Natural killer cell (primary cell): Measurements from ENCODE around the gene ZNF385C. TPM values are rescaled to one million over a fixed set of nuclear protein-coding genes. Genes with fewer than 3 reads are reported as not detected.

ENCODE experiments used
- ATAC-seq, 3 donors: fragments of 150-1000 bp in 2 of 3; fragments of 200-7000 bp in 1 of 3; cut with Tn5 transposase; 1 replicate in 1 of 3; 2 replicates in 2 of 3; pipeline ENCODE4 v1.10.0; 2021; ENCODE audit warnings: mild to moderate bottlenecking in 2 of 3, moderate library complexity in 2 of 3
- DNase-seq, 2 donors: peaks; one replicate each; pipeline versions ENCODE4 v3.0.0 to v3.0.0-alpha.2; 2013 to 2021; ENCODE audit warnings: mixed read lengths in 1 of 2
- H3K27ac ChIP-seq: one replicate; pipeline ENCODE4 v1.5.1; 2013; ENCODE audit warnings: mild to moderate bottlenecking, low read length
- H3K27me3 ChIP-seq: one replicate; pipeline ENCODE4 v1.6.1; 2013; ENCODE audit warnings: low read length; ENCODE audit not compliant: control insufficient read depth, insufficient read depth
- H3K36me3 ChIP-seq: one replicate; pipeline ENCODE4 v1.6.1; 2013; ENCODE audit warnings: low read length; ENCODE audit not compliant: control insufficient read depth, insufficient read depth
- H3K4me1 ChIP-seq: one replicate; pipeline ENCODE4 v1.6.1; 2013; ENCODE audit warnings: low read length; ENCODE audit not compliant: control insufficient read depth, insufficient read depth
- H3K4me3 ChIP-seq: one replicate; pipeline ENCODE4 v1.5.1; 2013; ENCODE audit warnings: low read length
- H3K9me3 ChIP-seq: one replicate; pipeline ENCODE4 v1.6.1; 2013; ENCODE audit warnings: low read length; ENCODE audit not compliant: control insufficient read depth, insufficient read depth
- H3K27ac Mint-ChIP-seq, 2 donors: one replicate each; pipeline ENCODE4 v1.8.0; 2022; ENCODE audit warnings: mild to moderate bottlenecking in 2 of 2, mixed read lengths in 2 of 2, moderate library complexity in 1 of 2
- H3K27me3 Mint-ChIP-seq, 2 donors: one replicate each; pipeline ENCODE4 v1.8.0; 2022; ENCODE audit warnings: low read depth in 2 of 2, mixed read lengths in 2 of 2
- H3K36me3 Mint-ChIP-seq: one replicate; pipeline ENCODE4 v1.8.0; 2022; ENCODE audit warnings: mixed read lengths
- H3K4me1 Mint-ChIP-seq, 2 donors: one replicate each; pipeline ENCODE4 v1.8.0; 2022; ENCODE audit warnings: mixed read lengths in 2 of 2
- H3K4me3 Mint-ChIP-seq: one replicate; pipeline ENCODE4 v1.8.0; 2022; ENCODE audit warnings: mild to moderate bottlenecking, moderate library complexity, mixed read lengths
- H3K9me3 Mint-ChIP-seq, 2 donors: one replicate each; pipeline ENCODE4 v1.8.0; 2022; ENCODE audit warnings: mixed read lengths in 2 of 2
- WGBS: methylation state at CpG from one replicate; pipeline ENCODE4 v1.1.7; 2013; ENCODE audit warnings: missing lambda C conversion rate; ENCODE audit not compliant: insufficient coverage; 5-methylcytosine and 5-hydroxymethylcytosine counted together
- intact Hi-C: fragments of 100-400 bp; cut with micrococcal nuclease; formaldehyde crosslinking; loops from one replicate; pipeline ENCODE4 v1.14.2; 2022
- total RNA-seq, 4 donors: library from RNA; stranded (reverse); fragments of 120-200 nt in 1 of 4; gene quantifications; one replicate each; pipeline versions ENCODE4 v1.2.3 to v1.2.4, GENCODE V29; 2013 to 2022
- TF ChIP-seq, protein P1 (sequence below): fragments of 200-600 bp; IDR thresholded peaks from one replicate; pipeline ENCODE4 v1.8.0; 2022; ENCODE audit warnings: antibody characterized with exemption

The ZNF385C gene
- total RNA-seq, 3 donors from 2014 or later (not counting 1 experiment from before 2014, with no cell fraction given): 0.28 TPM; not detected in 2

DNA sequence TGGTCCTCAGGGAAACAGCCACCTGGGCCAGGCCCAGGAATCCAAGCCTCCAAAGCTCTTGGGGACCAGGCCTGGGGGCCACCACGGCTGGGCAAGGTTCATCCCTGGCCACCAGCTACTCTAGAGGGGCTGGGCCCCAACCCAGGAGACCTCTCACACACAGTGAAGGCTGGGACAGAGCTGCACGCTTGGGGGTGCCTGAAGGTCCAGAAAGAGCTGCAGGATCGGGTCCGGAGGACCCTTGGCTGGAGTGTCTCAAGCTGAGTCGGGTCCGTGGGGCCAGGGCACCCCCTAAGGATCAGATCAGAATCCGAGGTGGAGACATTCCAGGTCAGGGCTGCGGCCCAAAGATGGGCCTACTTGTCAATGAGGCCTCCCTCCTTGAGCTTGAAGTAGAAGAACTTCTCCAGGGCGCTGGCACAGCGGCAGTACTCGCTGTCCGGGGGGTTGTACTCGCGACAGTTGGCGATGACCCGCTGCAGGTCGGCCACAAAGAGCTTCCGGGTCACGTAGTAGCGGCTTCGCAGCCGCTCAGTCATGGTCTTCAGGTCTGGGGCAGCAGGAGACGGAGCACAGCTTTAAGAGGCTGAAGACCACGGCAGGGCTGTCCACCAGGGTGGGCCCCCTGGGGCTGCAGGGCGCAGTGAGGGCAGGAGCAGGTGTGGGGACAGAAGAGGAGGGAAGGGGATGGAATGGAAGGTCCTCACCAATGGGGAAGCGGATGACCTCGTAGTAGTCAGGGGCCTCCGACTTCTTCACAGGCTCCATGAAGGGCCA is 15.2 kb upstream of the ZNF385C start:
- TF ChIP-seq, protein P1, sequence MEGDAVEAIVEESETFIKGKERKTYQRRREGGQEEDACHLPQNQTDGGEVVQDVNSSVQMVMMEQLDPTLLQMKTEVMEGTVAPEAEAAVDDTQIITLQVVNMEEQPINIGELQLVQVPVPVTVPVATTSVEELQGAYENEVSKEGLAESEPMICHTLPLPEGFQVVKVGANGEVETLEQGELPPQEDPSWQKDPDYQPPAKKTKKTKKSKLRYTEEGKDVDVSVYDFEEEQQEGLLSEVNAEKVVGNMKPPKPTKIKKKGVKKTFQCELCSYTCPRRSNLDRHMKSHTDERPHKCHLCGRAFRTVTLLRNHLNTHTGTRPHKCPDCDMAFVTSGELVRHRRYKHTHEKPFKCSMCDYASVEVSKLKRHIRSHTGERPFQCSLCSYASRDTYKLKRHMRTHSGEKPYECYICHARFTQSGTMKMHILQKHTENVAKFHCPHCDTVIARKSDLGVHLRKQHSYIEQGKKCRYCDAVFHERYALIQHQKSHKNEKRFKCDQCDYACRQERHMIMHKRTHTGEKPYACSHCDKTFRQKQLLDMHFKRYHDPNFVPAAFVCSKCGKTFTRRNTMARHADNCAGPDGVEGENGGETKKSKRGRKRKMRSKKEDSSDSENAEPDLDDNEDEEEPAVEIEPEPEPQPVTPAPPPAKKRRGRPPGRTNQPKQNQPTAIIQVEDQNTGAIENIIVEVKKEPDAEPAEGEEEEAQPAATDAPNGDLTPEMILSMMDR: no peak
- H3K36me3 ChIP-seq: peaks cover 14% of the 10 kb centered on the region
- intact Hi-C loops: no loop called here
- no peaks in the 10 kb centered on the region for H3K9me3 Mint-ChIP-seq
- H3K27me3 Mint-ChIP-seq: no peaks in the 10 kb centered on the region
- ATAC-seq (no peak), DNase-seq (no peak)
- peak overlapping the region; percentile 78 for H3K27ac ChIP-seq
- H3K4me1 ChIP-seq: peaks cover 40% of the 10 kb centered on the region
- no peaks in the 10 kb centered on the region for H3K36me3 Mint-ChIP-seq
- no peaks in the 10 kb centered on the region for H3K27me3 ChIP-seq
- H3K4me3 ChIP-seq: no peak overlapping the region
- no peaks in the 10 kb centered on the region for H3K9me3 ChIP-seq
- H3K4me1 Mint-ChIP-seq: peaks cover 5 to 25% of the 10 kb centered on the region in 2 donors
- no peak overlapping the region for H3K4me3 Mint-ChIP-seq
- peak overlapping the region; percentile 89 to 95 for H3K27ac Mint-ChIP-seq
- WGBS: 96% methylated on average over 28 of the region's 28 CpGs

DNA sequence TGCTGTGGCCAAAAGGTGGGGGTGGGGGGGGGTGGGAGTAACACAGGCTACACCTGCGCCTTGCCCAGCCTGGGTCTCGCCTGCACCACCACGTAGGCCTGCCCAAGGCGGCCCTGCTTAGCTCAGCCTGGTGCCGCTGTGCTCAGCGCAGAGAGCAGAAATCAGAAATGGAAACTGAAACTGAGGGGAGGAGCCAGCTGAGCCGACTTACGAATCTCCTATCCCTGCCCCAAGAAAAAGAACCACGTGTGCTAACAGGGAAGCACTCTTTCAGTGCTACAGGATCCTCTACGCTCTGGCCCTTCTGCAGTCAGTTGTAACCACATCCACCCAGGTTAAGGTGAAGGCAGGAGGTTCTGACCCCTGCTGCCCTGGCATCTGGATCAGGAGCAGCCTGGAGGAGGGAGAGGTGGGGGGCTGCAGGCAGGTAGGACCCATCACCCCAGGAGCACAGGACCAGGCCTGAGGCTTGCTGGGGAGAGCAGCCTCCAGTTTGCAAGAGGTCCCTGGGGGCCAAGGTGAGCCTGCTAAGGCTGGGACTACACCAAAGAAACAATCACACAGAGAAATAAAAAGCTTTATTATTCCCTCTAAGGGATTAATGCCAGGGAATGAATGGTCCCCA is 14.4 kb upstream of the ZNF385C start, which contains the start of gene DHX58:
TSS of gene DHX58 (minus strand) at position 163 of the 625 bp plus-strand sequence. CDS start 822 bp downstream, outside the sequence.
- Histone ChIP-seq H3K36me3 (peaks cover 17% of the 10 kb centered on the region), H3K27ac (peak within 1 kb of the TSS; percentile 78), H3K4me3 (peak within 1 kb of the TSS; percentile 45), H3K9me3 (no peaks in the 10 kb centered on the region), H3K27me3 (no peaks in the 10 kb centered on the region), H3K4me1 (peaks cover 45% of the 10 kb centered on the region)
- Mint-ChIP-seq H3K4me1 (peaks cover 9 to 31% of the 10 kb centered on the region in 2 donors), H3K4me3 (peak within 1 kb of the TSS; percentile 86), H3K9me3 (no peaks in the 10 kb centered on the region), H3K27me3 (no peaks in the 10 kb centered on the region), H3K27ac (peak within 1 kb of the TSS; percentile 89 to 95), H3K36me3 (no peaks in the 10 kb centered on the region)
- DNase-seq (peak; percentile 68 to 94), ATAC-seq (peak; percentile 84 to 89 (median 86))
- 0% methylated on average over 10 of the region's 10 CpGs for WGBS
- TF ChIP-seq, protein P1: no peak
- intact Hi-C loops: loop anchor here (1.0 kb wide), 1 partner anchor 43 kb away; no protein-coding TSS in a partner anchor

DNA sequence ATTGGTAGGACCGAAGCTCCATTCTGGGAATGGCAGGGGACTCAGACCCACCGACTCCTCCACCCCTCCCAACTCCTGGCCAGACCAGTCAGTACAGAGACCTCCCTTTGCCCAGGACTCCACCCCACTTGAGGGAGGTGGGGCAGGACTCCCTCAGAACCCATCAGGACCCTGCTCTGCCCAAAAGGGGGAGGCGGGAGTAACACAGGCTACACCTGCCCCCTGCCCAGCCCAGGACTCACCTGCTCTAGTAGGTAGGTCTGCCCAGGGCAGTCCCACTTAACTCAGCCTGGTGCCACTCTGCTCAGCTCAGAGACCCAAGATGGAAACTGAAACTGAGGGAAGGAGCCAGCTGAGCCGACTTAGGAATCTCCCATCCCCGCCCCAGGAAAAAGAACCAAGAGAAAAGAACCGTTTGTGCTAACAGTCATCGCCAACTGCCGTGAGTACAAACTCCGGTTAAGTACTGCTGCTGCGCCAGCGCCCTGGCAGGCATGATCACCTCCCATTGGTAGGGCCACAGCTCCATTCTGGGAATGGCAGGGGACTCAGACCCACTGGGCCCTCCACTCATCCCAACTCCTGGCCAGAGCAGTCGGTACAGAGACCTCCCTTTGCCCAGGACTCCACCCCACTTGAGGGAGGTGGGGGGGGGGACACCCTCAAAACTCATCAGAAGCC is 13.7 kb upstream of the ZNF385C start:
- TF ChIP-seq, protein P1: no peak
- Histone ChIP-seq H3K4me1 (peaks cover 50% of the 10 kb centered on the region), H3K4me3 (peak overlapping the region; percentile 45), H3K27me3 (no peaks in the 10 kb centered on the region), H3K9me3 (no peaks in the 10 kb centered on the region), H3K36me3 (peaks cover 13% of the 10 kb centered on the region), H3K27ac (peak overlapping the region; percentile 78)
- H3K4me1 Mint-ChIP-seq: peaks cover 9 to 31% of the 10 kb centered on the region in 2 donors
- intact Hi-C loops: loop anchor here (1.0 kb wide), 1 partner anchor 43 kb away; no protein-coding TSS in a partner anchor
- H3K27ac Mint-ChIP-seq: peak overlapping the region; percentile 89 to 95
- peak; percentile 5 to 17 (median 6) for ATAC-seq
- peak in 1 of 2 donors; percentile 60 for DNase-seq
- H3K27me3 Mint-ChIP-seq: no peaks in the 10 kb centered on the region
- 24% methylated on average over 11 of the region's 12 CpGs for WGBS
- no peaks in the 10 kb centered on the region for H3K36me3 Mint-ChIP-seq
- H3K4me3 Mint-ChIP-seq: peak overlapping the region; percentile 86
- no peaks in the 10 kb centered on the region for H3K9me3 Mint-ChIP-seq
